Mammary epithelial cell (primary cell): ENCODE results near the gene TMEM191B.
"Not testable (repeated sequence)": the region's sequence is repeated elsewhere in the genome, so short reads cannot be mapped to it uniquely, and the experiment has no call there.

Experiments
- EZH2 ChIP-seq: IDR thresholded peaks from 2 replicates; pipeline ENCODE4 v1.6.1; 2012; ENCODE audit warnings: low read length, inconsistent platforms, borderline replicate concordance
- TF ChIP-seq, protein P1 (sequence below), 2 donors: IDR thresholded peaks in 1 of 2; conservative IDR thresholded peaks in 1 of 2; 2 replicates each; pipeline ENCODE4 v1.5.1; 2011 to 2012; ENCODE audit warnings: inconsistent platforms in 2 of 2, low read length in 2 of 2, mild to moderate bottlenecking in 2 of 2, control low read depth in 1 of 2, low read depth in 1 of 2; ENCODE audit not compliant: insufficient read depth in 1 of 2; ENCODE audit errors: extremely low read depth in 1 of 2

DNA sequence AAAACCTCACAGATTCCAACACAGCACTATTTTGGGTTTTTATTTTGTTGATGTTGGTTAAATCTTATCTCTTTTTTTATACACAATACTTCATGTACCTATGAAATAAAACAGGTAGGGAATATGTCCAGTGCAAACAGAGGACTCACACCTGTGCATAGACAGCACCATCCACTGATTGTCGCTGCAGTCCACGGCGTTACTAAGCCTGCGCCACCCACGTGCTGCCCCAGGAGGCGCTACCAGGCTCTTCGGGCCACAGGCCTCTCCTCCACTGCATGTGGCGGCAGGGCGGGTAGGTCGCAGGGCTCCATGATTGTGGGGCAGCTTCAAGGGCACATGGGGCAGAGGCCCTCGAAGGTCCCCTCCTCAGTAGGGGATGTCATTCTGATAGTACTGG, 6.0 kb downstream of the TMEM191B start:
- TF ChIP-seq, protein P1, sequence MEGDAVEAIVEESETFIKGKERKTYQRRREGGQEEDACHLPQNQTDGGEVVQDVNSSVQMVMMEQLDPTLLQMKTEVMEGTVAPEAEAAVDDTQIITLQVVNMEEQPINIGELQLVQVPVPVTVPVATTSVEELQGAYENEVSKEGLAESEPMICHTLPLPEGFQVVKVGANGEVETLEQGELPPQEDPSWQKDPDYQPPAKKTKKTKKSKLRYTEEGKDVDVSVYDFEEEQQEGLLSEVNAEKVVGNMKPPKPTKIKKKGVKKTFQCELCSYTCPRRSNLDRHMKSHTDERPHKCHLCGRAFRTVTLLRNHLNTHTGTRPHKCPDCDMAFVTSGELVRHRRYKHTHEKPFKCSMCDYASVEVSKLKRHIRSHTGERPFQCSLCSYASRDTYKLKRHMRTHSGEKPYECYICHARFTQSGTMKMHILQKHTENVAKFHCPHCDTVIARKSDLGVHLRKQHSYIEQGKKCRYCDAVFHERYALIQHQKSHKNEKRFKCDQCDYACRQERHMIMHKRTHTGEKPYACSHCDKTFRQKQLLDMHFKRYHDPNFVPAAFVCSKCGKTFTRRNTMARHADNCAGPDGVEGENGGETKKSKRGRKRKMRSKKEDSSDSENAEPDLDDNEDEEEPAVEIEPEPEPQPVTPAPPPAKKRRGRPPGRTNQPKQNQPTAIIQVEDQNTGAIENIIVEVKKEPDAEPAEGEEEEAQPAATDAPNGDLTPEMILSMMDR (conservative IDR thresholded peaks at IDR 0.05 in 1 of 2, IDR thresholded peaks at IDR 0.05 in 1 of 2; ENCODE audit: extremely low read depth in 1 of 2, insufficient read depth in 1 of 2, low read depth in 1 of 2, low read length in 2 of 2), result not testable (repeated sequence)
- TF ChIP-seq EZH2, result not testable (repeated sequence)
